ENCODE results near the gene SENP5. TPM values are rescaled to one million over a fixed set of nuclear protein-coding genes. Genes with fewer than 3 reads are reported as not detected.
A peak's percentile ranks its signal among the peaks of the same experiment; 100 is the strongest.

Gene SENP5
- polyA plus RNA-seq, 3 donors: 6.7 to 10.4 (median 8.4) TPM

DNA sequence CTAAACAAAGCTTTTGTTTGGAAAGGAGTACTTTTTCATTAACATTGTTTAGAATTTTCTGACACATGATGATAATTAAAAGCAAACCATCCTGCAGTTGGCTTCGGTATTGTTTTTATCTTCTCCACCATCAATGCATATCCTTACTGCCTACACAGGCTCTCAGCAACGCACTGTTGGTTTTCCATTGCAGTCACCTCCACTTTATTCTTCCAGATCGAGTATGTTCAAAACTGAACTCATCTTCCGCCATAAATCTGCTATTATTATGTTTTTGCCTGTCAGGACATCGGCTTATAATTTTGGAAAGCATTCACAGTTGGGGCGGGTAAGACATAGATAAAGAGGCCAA lies 589 bp upstream of the SENP5 start:
- peaks cover 18 to 25% of the 10 kb centered on the region in 2 donors for H3K4me1 ChIP-seq (ENCODE audit: control insufficient read depth in 1 of 2, insufficient read depth in 2 of 2, low read length in 2 of 2)
- H3K36me3 Mint-ChIP-seq: peaks cover 6 to 11% of the 10 kb centered on the region in 2 donors

DNA sequence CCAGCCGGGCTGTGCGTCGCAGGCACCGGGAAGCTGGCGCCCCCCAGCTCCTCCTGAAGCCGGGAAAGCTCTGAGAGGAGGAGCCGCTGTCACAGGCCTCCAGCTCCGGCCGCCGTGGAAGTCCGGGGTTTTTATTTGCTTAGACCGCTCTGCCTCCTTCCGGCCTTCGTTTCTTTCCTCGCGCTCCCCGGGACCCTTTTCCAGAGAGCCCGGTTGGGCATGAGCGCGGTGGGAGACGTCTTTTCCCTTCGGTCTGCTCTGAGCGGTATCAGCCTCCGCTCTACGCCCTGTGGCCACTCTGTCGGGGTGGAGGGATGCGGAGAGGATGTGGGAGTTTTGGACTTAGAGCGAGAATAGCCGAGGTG lies 559 bp downstream of the SENP5 start:
- H3K9me3 ChIP-seq (replicated peaks in 1 of 2; ENCODE audit: control insufficient read depth in 1 of 2, insufficient read depth in 1 of 2, low read length in 2 of 2): peaks cover 0 to 1% of the 10 kb centered on the region in 2 donors
- H3K27me3 ChIP-seq (ENCODE audit: control insufficient read depth in 2 of 2, insufficient read depth in 2 of 2, low read length in 2 of 2): no peaks in the 10 kb centered on the region
- Mint-ChIP-seq H3K4me3 (peak overlapping the region; percentile 97), H3K36me3 (peaks cover 6 to 11% of the 10 kb centered on the region in 2 donors), H3K27ac (peak overlapping the region; percentile 93 to 98 (median 97)), H3K4me1 (peaks cover 17% of the 10 kb centered on the region), H3K9me3 (peaks cover 0 to 4% (median 0%) of the 10 kb centered on the region in 7 donors), H3K27me3 (ENCODE audit: low read depth in 3 of 3) (no peaks in the 10 kb centered on the region)
- WGBS (ENCODE audit: insufficient coverage): 0% methylated on average over 25 of the region's 29 CpGs
- intact Hi-C loops (cut with micrococcal nuclease): loop anchor here (5.0 kb wide), 1 partner anchor 74 kb away; the partner anchor contains the start of gene NCBP2 (in 2 of the 2)
- peak overlapping the region; percentile 73 to 83 (median 80) for H3K4me3 ChIP-seq (replicated peaks in 1 of 3; ENCODE audit: low read depth in 2 of 3, low read length in 3 of 3)
- H3K79me2 ChIP-seq (ENCODE audit: insufficient read depth, low read length): peaks cover 55% of the 10 kb centered on the region
- TF ChIP-seq, protein P1, sequence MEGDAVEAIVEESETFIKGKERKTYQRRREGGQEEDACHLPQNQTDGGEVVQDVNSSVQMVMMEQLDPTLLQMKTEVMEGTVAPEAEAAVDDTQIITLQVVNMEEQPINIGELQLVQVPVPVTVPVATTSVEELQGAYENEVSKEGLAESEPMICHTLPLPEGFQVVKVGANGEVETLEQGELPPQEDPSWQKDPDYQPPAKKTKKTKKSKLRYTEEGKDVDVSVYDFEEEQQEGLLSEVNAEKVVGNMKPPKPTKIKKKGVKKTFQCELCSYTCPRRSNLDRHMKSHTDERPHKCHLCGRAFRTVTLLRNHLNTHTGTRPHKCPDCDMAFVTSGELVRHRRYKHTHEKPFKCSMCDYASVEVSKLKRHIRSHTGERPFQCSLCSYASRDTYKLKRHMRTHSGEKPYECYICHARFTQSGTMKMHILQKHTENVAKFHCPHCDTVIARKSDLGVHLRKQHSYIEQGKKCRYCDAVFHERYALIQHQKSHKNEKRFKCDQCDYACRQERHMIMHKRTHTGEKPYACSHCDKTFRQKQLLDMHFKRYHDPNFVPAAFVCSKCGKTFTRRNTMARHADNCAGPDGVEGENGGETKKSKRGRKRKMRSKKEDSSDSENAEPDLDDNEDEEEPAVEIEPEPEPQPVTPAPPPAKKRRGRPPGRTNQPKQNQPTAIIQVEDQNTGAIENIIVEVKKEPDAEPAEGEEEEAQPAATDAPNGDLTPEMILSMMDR (IDR thresholded peaks at IDR 0.05): no peak
- H2AFZ ChIP-seq (ENCODE audit: insufficient read depth, low read depth, low read length, poor library complexity, severe bottlenecking): peak overlapping the region; percentile 98
- peaks cover 49% of the 10 kb centered on the region for H4K20me1 ChIP-seq (ENCODE audit: insufficient read depth, low read length)
- H3K4me1 ChIP-seq (ENCODE audit: control insufficient read depth in 1 of 2, insufficient read depth in 2 of 2, low read length in 2 of 2): peaks cover 18 to 25% of the 10 kb centered on the region in 2 donors
- H3K36me3 ChIP-seq (replicated peaks in 1 of 2; ENCODE audit: control insufficient read depth in 1 of 2, insufficient read depth in 2 of 2, low read length in 2 of 2): peaks cover 0 to 14% of the 10 kb centered on the region in 2 donors
- H3K9ac ChIP-seq (ENCODE audit: insufficient read depth, low read length, poor library complexity, severe bottlenecking): peak overlapping the region; percentile 96
- H3K27ac ChIP-seq (ENCODE audit: low read depth in 1 of 2, low read length in 2 of 2): peak overlapping the region; percentile 84 to 90
- DNase-seq: peak in 1 of 3 donors; percentile 14
- H3K4me2 ChIP-seq (replicated peaks; ENCODE audit: extremely low read depth, low read length, poor library complexity, severe bottlenecking): peak overlapping the region; percentile 79

More for the DNA sequence above, 589 bp upstream of the SENP5 start:
- Histone ChIP-seq H3K27ac (ENCODE audit: low read depth in 1 of 2, low read length in 2 of 2) (peak overlapping the region; percentile 39 to 90), H3K4me2 (replicated peaks; ENCODE audit: extremely low read depth, low read length, poor library complexity, severe bottlenecking) (peak overlapping the region; percentile 79), H3K9ac (ENCODE audit: insufficient read depth, low read length, poor library complexity, severe bottlenecking) (peak overlapping the region; percentile 96), H4K20me1 (ENCODE audit: insufficient read depth, low read length) (peaks cover 37% of the 10 kb centered on the region), H3K79me2 (ENCODE audit: insufficient read depth, low read length) (peaks cover 44% of the 10 kb centered on the region), H3K4me3 (replicated peaks in 1 of 3; ENCODE audit: low read depth in 2 of 3, low read length in 3 of 3) (peak overlapping the region; percentile 41 to 83 (median 56)), H3K36me3 (replicated peaks in 1 of 2; ENCODE audit: control insufficient read depth in 1 of 2, insufficient read depth in 2 of 2, low read length in 2 of 2) (peaks cover 0 to 14% of the 10 kb centered on the region in 2 donors), H3K9me3 (replicated peaks in 1 of 2; ENCODE audit: control insufficient read depth in 1 of 2, insufficient read depth in 1 of 2, low read length in 2 of 2) (peaks cover 6 to 7% of the 10 kb centered on the region in 2 donors), H3K27me3 (ENCODE audit: control insufficient read depth in 2 of 2, insufficient read depth in 2 of 2, low read length in 2 of 2) (no peaks in the 10 kb centered on the region), H2AFZ (ENCODE audit: insufficient read depth, low read depth, low read length, poor library complexity, severe bottlenecking) (peak overlapping the region; percentile 98)
- H3K9me3 Mint-ChIP-seq: peaks cover 3 to 10% (median 6%) of the 10 kb centered on the region in 7 donors
- peak overlapping the region; percentile 83 to 94 (median 91) for H3K27ac Mint-ChIP-seq
- peak overlapping the region; percentile 81 to 92 for H3K4me3 Mint-ChIP-seq
- peaks cover 0 to 5% (median 0%) of the 10 kb centered on the region in 3 donors for H3K27me3 Mint-ChIP-seq (ENCODE audit: low read depth in 3 of 3)
- DNase-seq: no peak
- 41% methylated on average over 4 of the region's 6 CpGs for WGBS (ENCODE audit: insufficient coverage)
- intact Hi-C loops (cut with micrococcal nuclease): loop anchor here (5.0 kb wide), 1 partner anchor 75 kb away; the partner anchor contains the start of gene NCBP2 (in 2 of the 2)
- peaks cover 17% of the 10 kb centered on the region for H3K4me1 Mint-ChIP-seq
- TF ChIP-seq, protein P1 (IDR thresholded peaks at IDR 0.05): no peak

Measured in CD14-positive monocyte (primary cell).